Measurements from ENCODE around the gene NFKB1.
A peak's percentile ranks its signal among the peaks of the same experiment; 100 is the strongest.
"Not testable (repeated sequence)": the region's sequence is repeated elsewhere in the genome, so short reads cannot be mapped to it uniquely, and the experiment has no call there.

NFKB1 gene

DNA sequence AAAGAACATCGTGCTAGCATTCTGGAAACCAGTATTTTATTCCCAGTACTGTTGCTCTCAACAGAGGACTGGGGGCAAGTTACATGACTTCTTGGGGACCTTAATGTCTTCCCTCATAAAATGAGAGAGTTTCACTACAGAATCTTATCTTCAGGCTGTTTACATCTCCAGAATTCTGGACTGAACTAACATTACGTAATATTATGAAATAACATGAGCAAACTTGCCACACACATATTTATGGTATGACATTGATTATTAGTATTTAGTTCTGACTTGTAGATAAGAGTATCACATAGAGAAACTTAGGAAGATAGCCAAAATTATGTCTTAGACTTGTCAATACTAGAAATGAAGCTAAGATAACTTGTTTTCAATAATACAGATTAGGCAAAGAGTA, 68.0 kb downstream of the NFKB1 start:
- DNase-seq = no peak

DNA sequence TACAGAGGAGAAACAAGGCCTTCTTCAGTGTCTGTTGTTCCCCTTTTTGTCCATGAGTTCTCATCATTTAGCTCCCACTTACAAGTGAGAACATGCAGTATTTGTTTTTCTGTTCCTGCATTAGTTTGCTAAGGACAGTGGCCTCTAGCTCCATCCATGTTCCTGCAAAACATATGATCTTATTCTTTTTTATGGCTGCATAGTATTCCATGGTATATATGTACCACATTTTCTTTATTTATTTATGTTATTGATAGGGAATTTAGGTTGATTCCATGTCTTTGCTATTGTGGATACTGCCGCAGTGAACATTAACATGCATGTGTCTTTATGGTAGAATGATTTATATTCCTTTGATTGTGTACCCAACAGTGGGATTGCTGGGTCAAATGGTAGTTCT, 69.1 kb downstream of the NFKB1 start:
- DNase-seq = not testable (repeated sequence)

DNA sequence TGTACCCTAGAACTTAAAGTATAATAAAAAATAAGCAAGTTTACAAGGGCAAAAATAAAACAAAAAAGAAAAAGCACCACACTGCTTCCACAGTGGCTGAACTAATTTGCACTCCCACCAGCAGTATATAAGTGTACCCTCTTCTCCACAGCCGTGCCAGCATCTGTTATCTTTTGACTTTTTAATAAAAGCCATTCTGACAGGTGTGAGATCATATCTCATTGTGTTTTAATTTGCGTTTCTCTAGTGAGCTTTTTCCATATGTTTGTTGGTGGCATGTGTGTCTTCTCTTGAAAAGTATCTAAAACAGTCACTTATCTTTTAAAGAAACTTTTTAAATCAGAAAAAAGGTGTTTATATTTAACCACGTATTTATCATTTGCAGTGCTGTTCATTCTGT, 71.3 kb downstream of the NFKB1 start:
- no peak for DNase-seq

GRCh38 chr4:102574317-102574716, 73.2 kb downstream of the NFKB1 start:
- DNase-seq = no peak

GRCh38 chr4:102575369-102576129, 74.4 kb downstream of the NFKB1 start:
- no peak for DNase-seq

- no peak for DNase-seq
These were observed 77.1 kb downstream of the NFKB1 start for GRCh38 chr4:102578270-102578669.

GRCh38 chr4:102578819-102579218, 77.7 kb downstream of the NFKB1 start:
- peak; percentile 41 for DNase-seq

DNA sequence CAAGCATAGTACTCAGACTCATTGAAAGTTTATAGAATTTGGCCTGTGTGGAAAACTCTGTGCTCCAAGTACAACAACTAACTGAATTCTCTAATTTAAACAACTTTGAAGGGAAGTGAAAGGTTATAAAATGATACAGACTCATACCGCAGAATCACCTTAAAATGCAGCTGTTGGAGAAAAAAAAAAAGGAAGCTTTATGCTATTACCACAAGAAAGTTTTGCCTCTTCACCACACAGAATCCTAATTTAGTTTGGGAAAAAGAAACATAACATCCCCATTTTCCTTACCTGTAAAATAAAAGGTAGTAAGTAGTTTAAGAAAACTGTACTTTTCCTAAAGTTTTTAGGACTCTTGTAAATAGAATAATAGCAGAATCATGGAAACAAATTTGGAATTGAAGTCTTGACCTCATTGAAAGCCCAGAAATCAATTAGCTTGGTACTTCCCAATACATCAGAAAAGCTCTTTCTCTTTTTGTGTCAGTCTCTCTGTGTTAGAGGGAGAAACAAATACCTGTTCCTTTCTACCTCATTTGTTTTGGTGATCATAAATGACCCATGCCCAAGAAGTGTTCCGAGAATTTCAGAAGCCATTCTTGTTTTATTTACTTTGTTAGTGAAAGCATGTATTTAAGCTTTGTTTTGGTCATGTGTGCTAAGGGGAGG, 78.8 kb downstream of the NFKB1 start:
- no peak for DNase-seq

DNA sequence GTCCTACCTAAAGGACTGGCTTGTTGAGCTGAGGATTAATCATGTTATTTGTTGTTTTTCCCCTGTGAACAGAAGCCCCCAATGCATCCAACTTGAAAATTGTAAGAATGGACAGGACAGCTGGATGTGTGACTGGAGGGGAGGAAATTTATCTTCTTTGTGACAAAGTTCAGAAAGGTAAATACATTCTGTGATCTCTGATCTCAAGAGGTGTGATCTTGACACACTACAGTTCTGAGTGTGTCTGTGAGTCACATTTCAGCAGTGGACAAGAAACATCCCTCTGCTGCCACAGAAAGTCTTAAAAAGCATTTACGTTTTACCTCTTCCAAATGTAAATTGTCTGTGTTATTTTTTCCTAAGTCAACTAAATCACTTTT, 79.3 kb downstream of the NFKB1 start:
- DNase-seq = no peak

GRCh38 chr4:102584091-102584490, 82.9 kb downstream of the NFKB1 start:
- DNase-seq = no peak

- DNase-seq = no peak
These were observed 84.2 kb downstream of the NFKB1 start for GRCh38 chr4:102585329-102585728.

- DNase-seq = no peak
These were observed 85.0 kb downstream of the NFKB1 start for GRCh38 chr4:102586002-102586643.

- peak; percentile 58 for DNase-seq
These were observed 85.5 kb downstream of the NFKB1 start for GRCh38 chr4:102586644-102587021.

DNA sequence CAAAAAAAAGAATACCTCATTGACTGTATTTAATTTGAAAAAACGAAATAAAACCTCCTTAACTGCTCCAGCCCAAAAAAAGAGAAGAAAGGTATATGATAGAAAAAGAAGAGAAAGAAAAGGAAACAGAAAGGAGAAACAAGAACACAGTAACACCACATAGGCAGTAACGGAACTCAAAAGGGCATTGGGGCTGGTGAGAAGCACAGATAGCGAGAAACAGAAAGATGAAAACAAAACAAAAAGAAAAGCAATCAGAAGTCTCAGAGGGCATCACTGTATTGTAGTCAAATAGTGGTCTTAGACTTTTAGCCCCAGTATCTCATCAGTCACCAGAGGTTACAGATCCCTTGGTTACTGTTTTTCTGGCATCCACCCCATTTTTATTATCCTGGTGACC, 88.6 kb downstream of the NFKB1 start:
- DNase-seq = no peak

- DNase-seq = no peak
These were observed 91.1 kb downstream of the NFKB1 start for GRCh38 chr4:102592256-102592655.

GRCh38 chr4:102593147-102593546, 92.0 kb downstream of the NFKB1 start:
- no peak for DNase-seq

DNA sequence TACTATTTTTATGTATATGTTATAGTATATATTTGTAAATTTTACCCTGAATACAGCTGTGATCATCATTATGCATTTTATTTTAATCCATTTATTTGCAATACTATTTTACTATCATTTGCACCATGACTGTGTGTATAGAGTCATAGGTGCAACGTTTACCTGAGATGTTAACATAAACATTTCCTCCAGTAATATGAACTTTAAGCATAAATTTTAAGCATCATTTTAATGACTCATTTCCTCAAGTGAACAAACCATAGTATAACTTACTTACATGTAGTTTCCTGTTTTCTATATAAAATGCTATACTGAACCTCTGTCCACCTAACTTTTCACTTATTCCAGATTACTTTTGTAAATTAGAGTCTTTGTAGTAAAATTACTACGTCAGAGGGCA, 92.8 kb downstream of the NFKB1 start:
- DNase-seq = no peak

DNA sequence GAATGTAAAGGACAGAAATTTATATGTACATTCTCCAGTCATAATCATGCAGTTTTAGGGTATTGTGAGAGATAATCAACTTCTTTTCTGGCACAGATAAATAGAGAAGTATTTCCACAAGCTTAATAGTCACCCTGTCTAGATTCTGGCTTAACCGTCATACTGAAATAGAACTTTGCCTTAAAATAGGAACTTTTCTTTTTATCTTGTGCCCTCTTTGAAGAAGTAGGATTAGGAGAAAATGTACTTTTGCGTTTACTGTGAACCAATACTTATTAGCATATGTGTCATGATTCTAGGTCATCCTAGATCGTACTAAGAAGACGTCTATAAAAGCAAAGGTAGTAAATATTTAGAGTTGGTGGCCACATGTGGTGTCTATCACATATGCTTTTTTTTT, 95.4 kb downstream of the NFKB1 start:
- DNase-seq = no peak

GRCh38 chr4:102598086-102598761, 97.1 kb downstream of the NFKB1 start:
- peak; percentile 59 for DNase-seq

DNA sequence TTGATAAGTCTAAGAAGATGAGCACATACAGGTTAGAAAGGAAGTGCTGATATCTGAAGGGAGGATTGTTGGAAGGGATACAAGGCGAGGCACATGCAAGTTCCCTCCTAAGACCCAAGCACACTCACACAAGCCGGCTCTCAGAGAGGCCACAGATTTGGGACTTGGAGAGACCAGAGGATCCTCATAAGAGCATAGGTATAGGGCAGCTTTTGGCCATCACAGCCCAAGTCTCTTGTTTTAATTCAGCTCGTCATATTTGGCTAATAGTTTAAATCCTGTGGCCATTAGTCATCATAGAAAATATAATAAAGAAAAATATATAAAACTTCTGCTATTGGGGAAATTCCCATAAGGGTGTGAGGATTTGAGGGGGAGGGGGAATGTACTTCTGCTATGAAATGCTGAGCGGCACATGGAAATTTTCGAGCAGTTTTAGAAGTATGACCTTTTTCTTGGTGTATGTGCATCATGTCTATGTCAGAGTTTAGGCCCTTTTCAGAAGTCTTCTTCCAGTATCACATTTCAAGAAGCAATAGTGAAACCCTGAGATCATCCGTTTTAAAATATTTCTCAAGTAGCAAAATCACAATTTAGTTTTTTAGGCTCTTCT, 97.7 kb downstream of the NFKB1 start:
- no peak for DNase-seq

- DNase-seq = no peak
These were observed 98.3 kb downstream of the NFKB1 start for GRCh38 chr4:102599455-102599854.

DNA sequence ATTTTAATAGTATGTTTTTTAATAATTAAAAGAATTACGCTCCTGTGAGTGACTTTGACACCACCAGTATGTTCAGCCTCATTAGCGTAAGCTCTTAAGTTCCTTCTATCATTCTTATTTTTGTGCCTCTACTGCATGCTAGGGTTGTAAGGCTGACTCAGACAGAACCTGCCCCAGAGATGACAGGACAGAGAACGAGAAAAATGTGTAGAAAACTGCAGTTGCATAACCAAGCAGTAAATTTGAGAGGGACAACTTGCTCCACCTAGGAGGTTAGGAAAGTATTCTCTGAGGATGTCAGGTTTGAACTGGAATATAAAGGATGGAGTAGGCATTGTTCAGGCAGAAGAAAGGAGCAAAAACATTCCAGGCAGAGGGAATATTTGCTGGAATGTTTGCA, 98.7 kb downstream of the NFKB1 start:
- DNase-seq = no peak

GRCh38 chr4:102600689-102601088, 99.5 kb downstream of the NFKB1 start:
- no peak for DNase-seq

Measured in CD4-positive, alpha-beta T cell treated with Interleukin-12 subunit alpha and Interleukin-12 subunit beta, for 1 hour (primary cell).